Measurements from ENCODE around the gene MPIG6B. TPM values are rescaled to one million over a fixed set of nuclear protein-coding genes. Genes with fewer than 3 reads are reported as not detected.

The MPIG6B gene
- polyA plus RNA-seq, 1 donor, result 0.88 TPM

GRCh38 chr6:31710523-31711219 is 12.5 kb upstream of the MPIG6B start:
- H3K9me3 ChIP-seq (ENCODE audit: control insufficient read depth, low read depth, low read length), result no peaks in the 10 kb centered on the region
- H3K27ac ChIP-seq (ENCODE audit: low read length), result no peak overlapping the region
- no peaks in the 10 kb centered on the region for H3K27me3 ChIP-seq (ENCODE audit: control insufficient read depth, insufficient read depth, low read length)
- WGBS (ENCODE audit: insufficient coverage, low lambda C conversion rate), result 50% methylated on average over 1 of the region's 5 CpGs
- no peaks in the 10 kb centered on the region for H3K36me3 ChIP-seq (ENCODE audit: control insufficient read depth, insufficient read depth, low read length)
- DNase-seq, result peak in 1 of 2 donors; percentile 21
- H3K4me3 ChIP-seq (ENCODE audit: low read length), result no peak overlapping the region
- peaks cover 19% of the 10 kb centered on the region for H3K4me1 ChIP-seq (ENCODE audit: control insufficient read depth, insufficient read depth, low read length)

GRCh38 chr6:31711233-31711632 is 11.9 kb upstream of the MPIG6B start:
- Histone ChIP-seq H3K27ac (ENCODE audit: low read length) (no peak overlapping the region), H3K4me1 (ENCODE audit: control insufficient read depth, insufficient read depth, low read length) (peaks cover 19% of the 10 kb centered on the region), H3K9me3 (ENCODE audit: control insufficient read depth, low read depth, low read length) (no peaks in the 10 kb centered on the region), H3K4me3 (ENCODE audit: low read length) (no peak overlapping the region), H3K27me3 (ENCODE audit: control insufficient read depth, insufficient read depth, low read length) (no peaks in the 10 kb centered on the region), H3K36me3 (ENCODE audit: control insufficient read depth, insufficient read depth, low read length) (no peaks in the 10 kb centered on the region)
- DNase-seq, result peak in 1 of 2 donors; percentile 49
- no CpG with 5 or more reads among the region's 8 CpGs for WGBS (ENCODE audit: insufficient coverage, low lambda C conversion rate)

- no peaks in the 10 kb centered on the region for H3K36me3 ChIP-seq (ENCODE audit: control insufficient read depth, insufficient read depth, low read length)
- H3K27ac ChIP-seq (ENCODE audit: low read length), result no peak overlapping the region
- DNase-seq, result no peak
- H3K4me3 ChIP-seq (ENCODE audit: low read length), result no peak overlapping the region
- peaks cover 19% of the 10 kb centered on the region for H3K4me1 ChIP-seq (ENCODE audit: control insufficient read depth, insufficient read depth, low read length)
- H3K27me3 ChIP-seq (ENCODE audit: control insufficient read depth, insufficient read depth, low read length), result no peaks in the 10 kb centered on the region
- WGBS (ENCODE audit: insufficient coverage, low lambda C conversion rate), result no CpG with 5 or more reads among the region's 8 CpGs
- H3K9me3 ChIP-seq (ENCODE audit: control insufficient read depth, low read depth, low read length), result no peaks in the 10 kb centered on the region
Observed at GRCh38 chr6:31712296-31712695, 10.9 kb upstream of the MPIG6B start.

GRCh38 chr6:31713465-31713864 is 9.7 kb upstream of the MPIG6B start:
- WGBS (ENCODE audit: insufficient coverage, low lambda C conversion rate), result no CpG with 5 or more reads among the region's 4 CpGs
- no peak for DNase-seq
- Histone ChIP-seq H3K4me3 (ENCODE audit: low read length) (no peak overlapping the region), H3K9me3 (ENCODE audit: control insufficient read depth, low read depth, low read length) (no peaks in the 10 kb centered on the region), H3K27me3 (ENCODE audit: control insufficient read depth, insufficient read depth, low read length) (no peaks in the 10 kb centered on the region), H3K4me1 (ENCODE audit: control insufficient read depth, insufficient read depth, low read length) (peaks cover 19% of the 10 kb centered on the region), H3K27ac (ENCODE audit: low read length) (peak overlapping the region; percentile 53), H3K36me3 (ENCODE audit: control insufficient read depth, insufficient read depth, low read length) (no peaks in the 10 kb centered on the region)

- 0% methylated on average over 1 of the region's 5 CpGs for WGBS (ENCODE audit: insufficient coverage, low lambda C conversion rate)
- peak overlapping the region; percentile 53 for H3K27ac ChIP-seq (ENCODE audit: low read length)
- DNase-seq, result peak; percentile 48 to 66
Observed at GRCh38 chr6:31713991-31714684, 9.0 kb upstream of the MPIG6B start.

GRCh38 chr6:31715022-31715958 is 7.9 kb upstream of the MPIG6B start, which contains the start of gene LY6G6D:
Gene LY6G6D, plus strand, starts transcription at chr6:31715348. Its CDS starts 8 bp downstream, at chr6:31715356.
- Histone ChIP-seq H3K27me3 (ENCODE audit: control insufficient read depth, insufficient read depth, low read length) (no peaks in the 10 kb centered on the region), H3K9me3 (ENCODE audit: control insufficient read depth, low read depth, low read length) (no peaks in the 10 kb centered on the region), H3K4me3 (ENCODE audit: low read length) (no peak within 1 kb of the TSS), H3K36me3 (ENCODE audit: control insufficient read depth, insufficient read depth, low read length) (no peaks in the 10 kb centered on the region), H3K4me1 (ENCODE audit: control insufficient read depth, insufficient read depth, low read length) (peaks cover 26% of the 10 kb centered on the region), H3K27ac (ENCODE audit: low read length) (peak within 1 kb of the TSS; percentile 53)
- WGBS (ENCODE audit: insufficient coverage, low lambda C conversion rate), result no CpG with 5 or more reads among the region's 16 CpGs
- DNase-seq, result no peak

More at GRCh38 chr6:31713991-31714684, 9.0 kb upstream of the MPIG6B start:
- no peaks in the 10 kb centered on the region for H3K9me3 ChIP-seq (ENCODE audit: control insufficient read depth, low read depth, low read length)
- H3K36me3 ChIP-seq (ENCODE audit: control insufficient read depth, insufficient read depth, low read length), result no peaks in the 10 kb centered on the region
- H3K4me1 ChIP-seq (ENCODE audit: control insufficient read depth, insufficient read depth, low read length), result peaks cover 26% of the 10 kb centered on the region
- H3K27me3 ChIP-seq (ENCODE audit: control insufficient read depth, insufficient read depth, low read length), result no peaks in the 10 kb centered on the region
- no peak overlapping the region for H3K4me3 ChIP-seq (ENCODE audit: low read length)

GRCh38 chr6:31717499-31718222 is 5.5 kb upstream of the MPIG6B start:
- Histone ChIP-seq H3K4me1 (ENCODE audit: control insufficient read depth, insufficient read depth, low read length) (peaks cover 26% of the 10 kb centered on the region), H3K27ac (ENCODE audit: low read length) (no peak overlapping the region), H3K4me3 (ENCODE audit: low read length) (no peak overlapping the region), H3K36me3 (ENCODE audit: control insufficient read depth, insufficient read depth, low read length) (no peaks in the 10 kb centered on the region), H3K9me3 (ENCODE audit: control insufficient read depth, low read depth, low read length) (no peaks in the 10 kb centered on the region), H3K27me3 (ENCODE audit: control insufficient read depth, insufficient read depth, low read length) (no peaks in the 10 kb centered on the region)
- peak in 1 of 2 donors; percentile 15 for DNase-seq
- no CpG with 5 or more reads among the region's 10 CpGs for WGBS (ENCODE audit: insufficient coverage, low lambda C conversion rate)

GRCh38 chr6:31718265-31718664 is 4.9 kb upstream of the MPIG6B start:
- peak in 1 of 2 donors; percentile 78 for DNase-seq
- H3K27ac ChIP-seq (ENCODE audit: low read length), result no peak overlapping the region
- peaks cover 24% of the 10 kb centered on the region for H3K4me1 ChIP-seq (ENCODE audit: control insufficient read depth, insufficient read depth, low read length)
- no peaks in the 10 kb centered on the region for H3K36me3 ChIP-seq (ENCODE audit: control insufficient read depth, insufficient read depth, low read length)
- H3K27me3 ChIP-seq (ENCODE audit: control insufficient read depth, insufficient read depth, low read length), result no peaks in the 10 kb centered on the region
- H3K9me3 ChIP-seq (ENCODE audit: control insufficient read depth, low read depth, low read length), result no peaks in the 10 kb centered on the region
- no peak overlapping the region for H3K4me3 ChIP-seq (ENCODE audit: low read length)
- WGBS (ENCODE audit: insufficient coverage, low lambda C conversion rate), result no CpG with 5 or more reads among the region's 1 CpG

GRCh38 chr6:31719001-31719400 is 4.2 kb upstream of the MPIG6B start:
- H3K36me3 ChIP-seq (ENCODE audit: control insufficient read depth, insufficient read depth, low read length), result no peaks in the 10 kb centered on the region
- peaks cover 16% of the 10 kb centered on the region for H3K4me1 ChIP-seq (ENCODE audit: control insufficient read depth, insufficient read depth, low read length)
- H3K27me3 ChIP-seq (ENCODE audit: control insufficient read depth, insufficient read depth, low read length), result no peaks in the 10 kb centered on the region
- no CpG with 5 or more reads among the region's 6 CpGs for WGBS (ENCODE audit: insufficient coverage, low lambda C conversion rate)
- no peak overlapping the region for H3K27ac ChIP-seq (ENCODE audit: low read length)
- no peak overlapping the region for H3K4me3 ChIP-seq (ENCODE audit: low read length)
- H3K9me3 ChIP-seq (ENCODE audit: control insufficient read depth, low read depth, low read length), result peaks cover 2% of the 10 kb centered on the region
- no peak for DNase-seq
